ENCODE data around the gene FGF23.

Gene FGF23

GRCh38 chr12:4380332-4380731, 820 bp upstream of the FGF23 start:
- no peak for DNase-seq

DNA sequence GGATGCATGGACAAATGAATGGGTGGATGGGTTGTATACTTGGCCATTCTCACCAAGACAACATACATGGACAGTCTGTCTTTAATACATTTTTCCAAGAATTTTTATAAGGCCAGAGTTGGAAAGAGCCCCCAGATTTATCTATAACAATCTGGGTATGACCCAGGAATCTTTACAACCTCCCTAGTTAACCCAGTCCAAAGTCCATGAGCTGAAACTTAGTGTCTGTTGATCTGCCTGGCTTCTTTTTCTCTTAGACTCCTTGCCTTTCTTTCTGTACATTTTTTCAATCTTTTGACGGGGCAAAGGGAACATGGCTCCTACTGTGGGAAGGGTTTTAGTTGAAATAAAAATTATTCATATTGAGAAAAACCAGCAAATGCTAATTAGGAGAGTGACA, 740 bp downstream of the FGF23 start:
- DNase-seq = no peak

DNA sequence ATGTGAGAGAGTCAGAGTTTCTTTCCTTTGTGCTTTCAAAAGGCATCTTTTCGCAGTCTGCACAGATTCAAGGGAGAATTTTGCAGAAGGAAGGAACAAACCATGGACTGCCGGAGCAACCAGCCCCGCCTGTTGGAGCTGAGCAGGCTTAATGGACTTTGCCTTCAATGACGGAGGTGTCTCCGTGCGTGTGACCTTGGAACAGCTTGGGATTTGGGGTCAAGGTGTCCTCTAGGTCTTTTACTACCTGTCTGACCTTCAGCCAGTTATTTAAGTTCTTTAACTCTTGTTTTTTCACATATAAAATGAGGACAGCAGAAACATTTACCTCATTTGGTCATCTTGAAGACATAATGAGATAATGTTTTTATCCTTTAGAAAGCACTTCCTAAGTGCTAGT, 4.1 kb downstream of the FGF23 start:
- DNase-seq = no peak

- DNase-seq = no peak
These were observed 6.9 kb downstream of the FGF23 start for GRCh38 chr12:4372653-4373052.

DNA sequence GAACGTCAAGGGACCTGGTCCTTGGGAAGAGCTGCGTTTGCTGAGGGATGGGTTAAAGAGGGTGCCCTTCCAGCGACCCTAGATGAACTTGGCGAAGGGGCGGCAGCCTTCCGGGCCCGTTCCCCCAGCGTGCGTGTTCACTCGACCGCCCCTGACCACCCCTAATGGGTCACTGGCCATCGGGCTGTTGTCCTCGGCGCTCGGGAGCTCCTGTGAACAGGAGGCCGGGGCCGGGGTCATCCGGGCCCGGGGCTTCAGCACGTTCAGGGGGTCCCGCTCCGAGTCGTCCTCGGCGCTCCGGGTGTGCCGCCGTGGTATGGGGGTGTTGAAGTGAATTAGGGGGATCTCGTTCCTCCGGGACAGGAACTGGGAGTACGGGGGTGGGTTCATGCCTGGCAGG, 9.2 kb downstream of the FGF23 start:
- DNase-seq = no peak

DNA sequence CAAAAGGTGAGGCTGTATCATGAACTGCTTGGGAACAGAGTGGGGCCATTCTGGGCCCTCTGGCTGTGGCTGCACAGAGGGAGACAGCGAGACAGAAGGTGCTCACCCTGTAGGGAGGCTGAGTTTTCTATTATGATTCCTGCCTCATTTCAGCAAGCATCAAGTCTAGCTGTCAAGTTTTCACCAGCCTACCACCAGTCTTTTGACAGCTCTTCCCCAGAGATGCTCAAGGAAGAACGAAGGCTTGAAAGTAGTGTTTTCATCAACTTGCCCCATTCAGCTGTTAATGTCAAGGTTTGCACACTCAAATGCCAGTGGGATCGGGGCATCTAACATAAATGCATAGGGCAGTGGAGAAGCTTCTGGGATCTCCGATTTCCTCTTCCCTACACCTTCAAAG, 10.0 kb downstream of the FGF23 start:
- DNase-seq = no peak

- no peak for DNase-seq
These were observed 13.4 kb downstream of the FGF23 start for GRCh38 chr12:4366090-4366489.

- peak; percentile 73 for DNase-seq
These were observed 23.5 kb downstream of the FGF23 start for GRCh38 chr12:4356041-4356327.

GRCh38 chr12:4355156-4356040, 24.1 kb downstream of the FGF23 start:
- no peak for DNase-seq

GRCh38 chr12:4353785-4354208, 25.7 kb downstream of the FGF23 start:
- DNase-seq = no peak

- DNase-seq = no peak
These were observed 32.6 kb downstream of the FGF23 start for GRCh38 chr12:4346931-4347330.

DNA sequence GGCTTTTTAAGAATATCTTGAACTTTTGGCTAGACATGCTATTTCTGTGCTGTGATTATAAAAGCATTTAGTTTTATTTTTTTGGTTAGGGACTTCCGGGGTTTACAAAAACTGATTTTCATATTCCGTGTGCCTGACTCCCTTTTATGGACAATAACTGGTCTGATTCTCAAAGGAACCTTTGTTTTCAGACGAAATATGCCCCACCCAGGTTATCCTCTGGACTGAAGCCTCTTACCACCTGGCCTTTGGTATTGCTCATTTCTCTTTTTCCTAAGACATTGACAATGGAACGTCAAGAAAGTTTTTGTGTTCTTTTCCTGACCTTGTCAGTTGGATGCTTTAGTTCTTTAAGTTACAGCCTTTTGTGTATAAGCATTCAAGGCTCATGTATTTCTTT, 47.7 kb downstream of the FGF23 start:
- DNase-seq = no peak

DNA sequence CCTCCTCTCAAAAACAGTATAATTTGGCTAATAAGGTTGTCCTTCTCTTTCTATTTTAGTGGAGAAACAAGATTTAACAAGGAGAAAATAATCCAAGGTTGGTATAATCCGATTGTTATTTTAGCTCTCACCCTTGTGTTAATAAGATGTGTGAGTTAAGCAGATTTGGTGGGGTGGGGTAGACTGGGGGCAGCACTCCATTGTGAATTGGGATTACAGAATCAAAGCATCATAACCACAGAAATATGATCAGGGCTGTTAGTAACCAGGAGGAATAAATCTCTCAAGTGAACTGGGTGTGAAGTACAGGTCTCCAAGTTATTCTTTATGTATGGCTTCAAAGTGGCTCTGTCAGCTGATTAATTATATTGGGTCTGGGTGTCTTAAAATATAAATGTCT, 48.3 kb downstream of the FGF23 start:
- DNase-seq = no peak

DNA sequence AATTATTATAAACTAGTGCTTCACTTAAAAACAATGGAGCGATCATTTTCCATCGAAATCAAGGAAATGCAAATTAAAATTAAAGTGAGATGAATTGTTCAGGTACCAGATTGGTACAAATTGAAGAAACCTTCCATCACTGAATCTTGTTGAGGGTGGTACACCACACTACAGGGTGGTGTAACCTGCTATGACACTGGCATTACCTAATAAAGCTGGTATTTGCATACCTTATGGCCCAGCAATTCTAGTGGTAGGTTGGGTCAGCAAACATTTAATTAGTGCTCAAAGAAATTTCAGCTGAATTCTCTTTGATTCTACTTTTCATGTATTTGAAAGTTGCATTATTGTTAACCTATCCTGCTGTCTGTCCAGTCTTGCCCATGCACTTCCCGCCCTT, 49.3 kb downstream of the FGF23 start:
- no peak for DNase-seq

DNA sequence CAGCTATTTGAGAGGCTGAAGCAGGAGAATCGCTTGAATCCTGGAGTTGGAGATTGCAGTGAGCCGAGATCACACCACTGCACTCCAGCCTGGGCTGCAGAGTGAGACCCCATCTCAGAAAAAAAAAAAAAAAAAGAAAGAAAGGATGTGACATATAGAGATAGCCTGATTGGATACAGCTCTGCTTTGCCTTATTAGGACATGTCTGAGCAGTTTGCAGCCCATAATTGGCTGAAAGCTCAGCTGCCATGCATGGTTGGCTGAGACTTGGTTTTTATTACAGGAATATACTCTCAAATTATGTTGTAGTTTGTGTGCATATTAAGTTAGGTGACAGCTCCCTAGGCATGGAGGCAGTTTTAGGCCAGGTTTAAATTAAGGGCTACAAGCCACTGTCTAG, 52.2 kb downstream of the FGF23 start:
- no peak for DNase-seq

GRCh38 chr12:4325966-4326365, 53.5 kb downstream of the FGF23 start:
- DNase-seq = no peak

GRCh38 chr12:4324366-4324765, 55.1 kb downstream of the FGF23 start:
- no peak for DNase-seq

DNA sequence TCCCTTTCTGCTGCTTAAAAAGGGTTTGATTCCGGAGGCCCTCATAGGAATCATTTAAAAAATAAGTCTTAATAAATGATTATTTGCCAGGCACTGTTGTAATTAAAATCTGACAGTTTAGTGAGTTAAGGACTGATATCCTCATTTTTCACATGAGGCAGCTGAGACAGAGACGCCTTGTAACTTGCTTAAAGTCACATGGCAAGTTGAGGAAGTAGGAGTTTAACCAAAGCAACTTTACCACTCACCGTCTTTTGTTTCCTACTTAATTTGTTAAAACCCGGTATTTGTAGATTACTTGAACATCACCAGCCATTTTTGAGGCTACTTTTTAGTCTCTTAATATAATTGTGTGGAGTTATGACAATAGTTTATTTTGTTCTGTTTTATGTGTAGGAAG, 56.1 kb downstream of the FGF23 start:
- no peak for DNase-seq

GRCh38 chr12:4322726-4323125, 56.8 kb downstream of the FGF23 start:
- no peak for DNase-seq

- DNase-seq = peak; percentile 94
These were observed 58.4 kb downstream of the FGF23 start, which contains the start of gene TIGAR for GRCh38 chr12:4320853-4321701. TSS of gene TIGAR (plus strand) at chr12:4321213. CDS start at chr12:4321272, 59 bp downstream.

- DNase-seq = no peak
These were observed 59.0 kb downstream of the FGF23 start for GRCh38 chr12:4320497-4320852.

All from activated CD4-positive, CD25-positive, alpha-beta regulatory T cell treated with anti-CD3 and anti-CD28 coated beads, Interleukin-2, amount 50 U/mL, for 72 hours (primary cell).